ENCODE measurements around the gene ALOX5. TPM values are rescaled to one million over a fixed set of nuclear protein-coding genes. Genes with fewer than 3 reads are reported as not detected.

ALOX5 gene
- total RNA-seq, 1 experiment from 2014 or later: 6.1 TPM

DNA sequence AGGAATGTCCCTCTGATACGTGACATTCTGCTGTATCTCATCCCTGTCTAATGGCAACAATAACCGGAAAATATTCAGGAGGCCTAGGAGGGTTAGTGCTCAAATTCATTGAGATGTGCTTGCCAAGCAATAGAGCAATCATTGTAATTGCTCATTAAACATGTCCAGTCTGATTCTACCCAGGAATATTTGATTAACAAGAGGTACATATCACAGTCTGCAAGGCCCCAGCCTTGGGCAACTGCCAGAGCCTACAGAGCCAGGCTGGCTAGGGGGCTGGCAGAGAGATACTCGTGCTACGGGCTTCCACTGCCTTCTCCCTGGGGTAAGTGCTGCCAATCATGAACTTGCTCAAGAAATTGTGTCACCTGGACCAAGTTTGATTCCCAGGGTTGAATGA, 99.1 kb downstream of the ALOX5 start:
- H3K9ac ChIP-seq (ENCODE audit: low read length): no peak overlapping the region
- no peak overlapping the region for H3K4me2 ChIP-seq (ENCODE audit: low read length)
- no peaks in the 10 kb centered on the region for H3K27me3 ChIP-seq (ENCODE audit: insufficient read depth, low read length)
- H4K20me1 ChIP-seq (ENCODE audit: insufficient read depth): no peaks in the 10 kb centered on the region
- H3K9me2 ChIP-seq (ENCODE audit: insufficient read depth): no peaks in the 10 kb centered on the region
- ChIA-PET RAD21 (ENCODE audit: low non-redundant PET in 1 of 2, low total read pairs in 2 of 2, uncharacterized antibody in 2 of 2, unreplicated experiment in 2 of 2) (no interaction called here), CTCF (interaction anchor here (0.8 kb wide), 1 partner anchor 11 kb away, joined by 5 read pairs; no protein-coding TSS in a partner anchor), POLR2A (no interaction called here)
- H2AFZ ChIP-seq (ENCODE audit: low read depth, low read length, poor library complexity, severe bottlenecking): no peak overlapping the region
- H3K4me3 ChIP-seq (replicated peaks in 1 of 2; ENCODE audit: low read depth in 1 of 2, low read length in 2 of 2): no peak overlapping the region
- BruUV-seq (replicated peaks): no TSS peak
- H3K27ac ChIP-seq (ENCODE audit: low read depth, low read length): no peak overlapping the region
- ATAC-seq (no peak), DNase-seq (ENCODE audit: low read depth, low spot score) (no peak)
- H3K4me1 ChIP-seq (ENCODE audit: control insufficient read depth in 1 of 2, insufficient read depth in 2 of 2, low read length in 2 of 2): no peaks in the 10 kb centered on the region
- no peaks in the 10 kb centered on the region for H3K79me2 ChIP-seq (ENCODE audit: insufficient read depth, low read length)
- no peaks in the 10 kb centered on the region for H3K36me3 ChIP-seq (ENCODE audit: control insufficient read depth in 1 of 2, insufficient read depth in 2 of 2, low read length in 2 of 2)
- no peaks in the 10 kb centered on the region for H3K9me3 ChIP-seq (ENCODE audit: control insufficient read depth in 1 of 2, insufficient read depth in 1 of 2, low read depth in 1 of 2, low read length in 2 of 2)
- intact Hi-C loops (cut with micrococcal nuclease): no loop called here
- TF ChIP-seq FOSL1 (IDR thresholded peaks at IDR 0.05; ENCODE audit: low read depth) (no peak), RAD21 (IDR thresholded peaks at IDR 0.05; ENCODE audit: low read depth) (no peak), ZNF274 (IDR thresholded peaks at IDR 0.05; ENCODE audit: low read depth, low read length) (no peak), EZH2 (IDR thresholded peaks at IDR 0.05) (no peak), SP1 (IDR thresholded peaks at IDR 0.05; ENCODE audit: low read depth) (no peak), POLR2A (IDR thresholded peaks at IDR 0.05; ENCODE audit: borderline replicate concordance, extremely low read depth, insufficient read depth, insufficient read length) (no peak), SRF (IDR thresholded peaks at IDR 0.05; ENCODE audit: low read depth) (no peak), EZH2phosphoT487 (IDR thresholded peaks at IDR 0.05; ENCODE audit: borderline replicate concordance) (no peak), ZFX (IDR thresholded peaks at IDR 0.05) (no peak), SIN3A (IDR thresholded peaks at IDR 0.05; ENCODE audit: low read depth) (no peak), ELF1 (IDR thresholded peaks at IDR 0.05; ENCODE audit: borderline replicate concordance, low read depth) (no peak), CBX3 (IDR thresholded peaks at IDR 0.05; ENCODE audit: low read depth) (no peak), CEBPB (IDR thresholded peaks at IDR 0.05; ENCODE audit: low read depth) (no peak), EGR1 (IDR thresholded peaks at IDR 0.05; ENCODE audit: low read depth) (no peak), YY1 (IDR thresholded peaks at IDR 0.05; ENCODE audit: extremely low read depth, insufficient replicate concordance, low read depth, low read length) (no peak)
- TF ChIP-seq, protein P1, sequence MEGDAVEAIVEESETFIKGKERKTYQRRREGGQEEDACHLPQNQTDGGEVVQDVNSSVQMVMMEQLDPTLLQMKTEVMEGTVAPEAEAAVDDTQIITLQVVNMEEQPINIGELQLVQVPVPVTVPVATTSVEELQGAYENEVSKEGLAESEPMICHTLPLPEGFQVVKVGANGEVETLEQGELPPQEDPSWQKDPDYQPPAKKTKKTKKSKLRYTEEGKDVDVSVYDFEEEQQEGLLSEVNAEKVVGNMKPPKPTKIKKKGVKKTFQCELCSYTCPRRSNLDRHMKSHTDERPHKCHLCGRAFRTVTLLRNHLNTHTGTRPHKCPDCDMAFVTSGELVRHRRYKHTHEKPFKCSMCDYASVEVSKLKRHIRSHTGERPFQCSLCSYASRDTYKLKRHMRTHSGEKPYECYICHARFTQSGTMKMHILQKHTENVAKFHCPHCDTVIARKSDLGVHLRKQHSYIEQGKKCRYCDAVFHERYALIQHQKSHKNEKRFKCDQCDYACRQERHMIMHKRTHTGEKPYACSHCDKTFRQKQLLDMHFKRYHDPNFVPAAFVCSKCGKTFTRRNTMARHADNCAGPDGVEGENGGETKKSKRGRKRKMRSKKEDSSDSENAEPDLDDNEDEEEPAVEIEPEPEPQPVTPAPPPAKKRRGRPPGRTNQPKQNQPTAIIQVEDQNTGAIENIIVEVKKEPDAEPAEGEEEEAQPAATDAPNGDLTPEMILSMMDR (IDR thresholded peaks at IDR 0.05 in 2 of 3, conservative IDR thresholded peaks at IDR 0.05 in 1 of 3; ENCODE audit: borderline replicate concordance in 1 of 3, insufficient read depth in 1 of 3, low read depth in 2 of 3, low read length in 2 of 3): no peak
- TF ChIP-seq, protein P2, sequence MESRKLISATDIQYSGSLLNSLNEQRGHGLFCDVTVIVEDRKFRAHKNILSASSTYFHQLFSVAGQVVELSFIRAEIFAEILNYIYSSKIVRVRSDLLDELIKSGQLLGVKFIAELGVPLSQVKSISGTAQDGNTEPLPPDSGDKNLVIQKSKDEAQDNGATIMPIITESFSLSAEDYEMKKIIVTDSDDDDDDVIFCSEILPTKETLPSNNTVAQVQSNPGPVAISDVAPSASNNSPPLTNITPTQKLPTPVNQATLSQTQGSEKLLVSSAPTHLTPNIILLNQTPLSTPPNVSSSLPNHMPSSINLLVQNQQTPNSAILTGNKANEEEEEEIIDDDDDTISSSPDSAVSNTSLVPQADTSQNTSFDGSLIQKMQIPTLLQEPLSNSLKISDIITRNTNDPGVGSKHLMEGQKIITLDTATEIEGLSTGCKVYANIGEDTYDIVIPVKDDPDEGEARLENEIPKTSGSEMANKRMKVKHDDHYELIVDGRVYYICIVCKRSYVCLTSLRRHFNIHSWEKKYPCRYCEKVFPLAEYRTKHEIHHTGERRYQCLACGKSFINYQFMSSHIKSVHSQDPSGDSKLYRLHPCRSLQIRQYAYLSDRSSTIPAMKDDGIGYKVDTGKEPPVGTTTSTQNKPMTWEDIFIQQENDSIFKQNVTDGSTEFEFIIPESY (IDR thresholded peaks at IDR 0.05; ENCODE audit: extremely low read depth, insufficient replicate concordance, low read length): no peak
- TF ChIP-seq, protein P3, sequence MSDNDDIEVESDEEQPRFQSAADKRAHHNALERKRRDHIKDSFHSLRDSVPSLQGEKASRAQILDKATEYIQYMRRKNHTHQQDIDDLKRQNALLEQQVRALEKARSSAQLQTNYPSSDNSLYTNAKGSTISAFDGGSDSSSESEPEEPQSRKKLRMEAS (IDR thresholded peaks at IDR 0.05): no peak

Data from HCT116 (cell line).